H9 (cell line): ENCODE results near the gene KRTAP12-2. TPM values are rescaled to one million over a fixed set of nuclear protein-coding genes. Genes with fewer than 3 reads are reported as not detected.

Experiments used
- DNase-seq: peaks from one replicate; pipeline ENCODE4 v3.0.0-alpha.2; 2017
- H2AFZ ChIP-seq: one replicate; pipeline ENCODE4 v1.6.1; 2013; ENCODE audit warnings: mild to moderate bottlenecking, low read length, control low read depth, moderate library complexity
- H2AK5ac ChIP-seq: 2 replicates; pipeline ENCODE4 v1.6.1; 2013; ENCODE audit warnings: low read length, control low read depth, mixed read lengths; ENCODE audit not compliant: insufficient read length
- H2BK120ac ChIP-seq: one replicate; pipeline ENCODE4 v1.6.1; 2013; ENCODE audit warnings: low read depth, mild to moderate bottlenecking, low read length, control low read depth, inconsistent platforms; ENCODE audit not compliant: poor library complexity, severe bottlenecking
- H2BK12ac ChIP-seq: 2 replicates; pipeline ENCODE4 v1.6.1; 2013; ENCODE audit warnings: low read length, control low read depth, mixed read lengths, low read depth; ENCODE audit not compliant: insufficient read length
- H2BK15ac ChIP-seq: 2 replicates; pipeline ENCODE4 v1.6.1; 2013; ENCODE audit warnings: low read depth, low read length, control low read depth
- H2BK20ac ChIP-seq: one replicate; pipeline ENCODE4 v1.6.1; 2013; ENCODE audit warnings: low read depth, mild to moderate bottlenecking, low read length, control low read depth, inconsistent platforms; ENCODE audit not compliant: poor library complexity, severe bottlenecking
- H2BK5ac ChIP-seq: 2 replicates; pipeline ENCODE4 v1.6.1; 2013; ENCODE audit warnings: low read length, control low read depth, mixed read lengths; ENCODE audit not compliant: insufficient read length
- H3K14ac ChIP-seq: 2 replicates; pipeline ENCODE4 v1.6.1; 2013; ENCODE audit warnings: low read length, control low read depth; ENCODE audit not compliant: insufficient read depth
- H3K18ac ChIP-seq: 2 replicates; pipeline ENCODE4 v1.6.1; 2013; ENCODE audit warnings: low read depth, mild to moderate bottlenecking, mixed read lengths, low read length, control low read depth; ENCODE audit not compliant: insufficient read length
- H3K23ac ChIP-seq: 2 replicates; pipeline ENCODE4 v1.6.1; 2013; ENCODE audit warnings: low read length, control low read depth, mixed read lengths, low read depth; ENCODE audit not compliant: insufficient read length
- H3K23me2 ChIP-seq: 2 replicates; pipeline ENCODE4 v1.6.1; 2013; ENCODE audit warnings: low read depth, mild to moderate bottlenecking, mixed read lengths, low read length, control low read depth; ENCODE audit not compliant: insufficient read length, poor library complexity, severe bottlenecking
- H3K27ac ChIP-seq: 2 replicates; pipeline ENCODE4 v1.5.1; 2013; ENCODE audit warnings: low read length, control low read depth, mixed read lengths, low read depth; ENCODE audit not compliant: insufficient read length
- H3K27me3 ChIP-seq: 2 replicates; pipeline ENCODE4 v1.6.1; 2013; ENCODE audit warnings: low read length, control low read depth, inconsistent platforms; ENCODE audit not compliant: insufficient read depth
- H3K4ac ChIP-seq: 2 replicates; pipeline ENCODE4 v1.6.1; 2013; ENCODE audit warnings: low read depth, mild to moderate bottlenecking, control low read depth, inconsistent platforms, low read length, moderate library complexity
- H3K4me1 ChIP-seq: 2 replicates; pipeline ENCODE4 v1.6.1; 2013; ENCODE audit warnings: low read length, control low read depth, inconsistent platforms; ENCODE audit not compliant: insufficient read depth
- H3K4me2 ChIP-seq: 2 replicates; pipeline ENCODE4 v1.6.1; 2013; ENCODE audit warnings: low read length, control low read depth, mixed read lengths; ENCODE audit not compliant: insufficient read length, insufficient read depth
- H3K56ac ChIP-seq: 2 replicates; pipeline ENCODE4 v1.6.1; 2013; ENCODE audit warnings: low read depth, mild to moderate bottlenecking, mixed read lengths, low read length, control low read depth; ENCODE audit not compliant: insufficient read length
- H3K79me1 ChIP-seq: 2 replicates; pipeline ENCODE4 v1.6.1; 2013; ENCODE audit warnings: low read depth, mild to moderate bottlenecking, moderate library complexity, low read length, control low read depth, inconsistent platforms; ENCODE audit not compliant: insufficient read depth, poor library complexity, severe bottlenecking
- H3K79me2 ChIP-seq: 2 replicates; pipeline ENCODE4 v1.6.1; 2013; ENCODE audit warnings: low read length, control low read depth, inconsistent platforms; ENCODE audit not compliant: insufficient read depth
- H3K9ac ChIP-seq: 2 replicates; pipeline ENCODE4 v1.6.1; 2013; ENCODE audit warnings: low read length, control low read depth, mixed read lengths; ENCODE audit not compliant: insufficient read length; ENCODE audit errors: extremely low read depth
- H3K9me3 ChIP-seq: one replicate; pipeline ENCODE4 v1.6.1; 2013; ENCODE audit warnings: low read depth, low read length, inconsistent platforms; ENCODE audit not compliant: control insufficient read depth
- H3T11ph ChIP-seq: one replicate; pipeline ENCODE4 v1.6.1; 2013; ENCODE audit warnings: mild to moderate bottlenecking, low read length, control low read depth, inconsistent platforms
- H4K20me1 ChIP-seq: one replicate; pipeline ENCODE4 v1.6.1; 2013; ENCODE audit not compliant: control insufficient read depth, insufficient read length, insufficient read depth
- H4K5ac ChIP-seq: 2 replicates; pipeline ENCODE4 v1.6.1; 2013; ENCODE audit warnings: low read depth, mild to moderate bottlenecking, mixed read lengths, low read length, control low read depth; ENCODE audit not compliant: insufficient read length
- H4K8ac ChIP-seq: replicated peaks from 2 replicates; pipeline ENCODE4 v1.6.1; 2013; ENCODE audit warnings: low read length, control low read depth, mixed read lengths, low read depth; ENCODE audit not compliant: insufficient read length
- H4K91ac ChIP-seq: 2 replicates; pipeline ENCODE4 v1.6.1; 2013; ENCODE audit warnings: low read depth, mild to moderate bottlenecking, moderate library complexity, mixed read lengths, low read length, control low read depth; ENCODE audit not compliant: insufficient read length
- H3K27ac Mint-ChIP-seq, 3 experiments: 2 replicates in 2 of 3; 3 replicates in 1 of 3; pipeline ENCODE4 v1.8.0; 2020 to 2021; ENCODE audit warnings: mixed read lengths in 3 of 3, mild to moderate bottlenecking in 1 of 3, moderate library complexity in 1 of 3
- H3K27me3 Mint-ChIP-seq: 2 replicates; pipeline ENCODE4 v1.8.0; 2021; ENCODE audit warnings: low read depth, mild to moderate bottlenecking, moderate library complexity, mixed read lengths
- H3K36me3 Mint-ChIP-seq, 3 experiments: 2 replicates in 2 of 3; 3 replicates in 1 of 3; pipeline ENCODE4 v1.8.0; 2020 to 2021; ENCODE audit warnings: low read depth in 3 of 3, mixed read lengths in 3 of 3; ENCODE audit not compliant: insufficient read depth in 1 of 3
- H3K4me1 Mint-ChIP-seq, 2 experiments: 2 replicates each; pipeline ENCODE4 v1.8.0; 2020; ENCODE audit warnings: mixed read lengths in 2 of 2
- H3K4me3 Mint-ChIP-seq, 2 experiments: 2 replicates in 1 of 2; 3 replicates in 1 of 2; pipeline ENCODE4 v1.8.0; 2020 to 2021; ENCODE audit warnings: mild to moderate bottlenecking in 2 of 2, mixed read lengths in 2 of 2, moderate library complexity in 1 of 2
- H3K9me3 Mint-ChIP-seq, 2 experiments: 2 replicates in 1 of 2; 3 replicates in 1 of 2; pipeline ENCODE4 v1.8.0; 2020; ENCODE audit warnings: mild to moderate bottlenecking in 2 of 2, mixed read lengths in 2 of 2, moderate library complexity in 1 of 2
- CTCF ChIP-seq: fragments of 200-600 bp; sonication (generic); conservative IDR thresholded peaks from 3 replicates; pipeline ENCODE4 v1.8.0; 2021; ENCODE audit warnings: antibody characterized with exemption, mild to moderate bottlenecking
- WGBS: extraction: QIAGEN DNeasy Blood & Tissue Kit; methylation state at CpG from one replicate; pipeline ENCODE4 v1.1.7; 2013; ENCODE audit warnings: missing lambda C conversion rate, low lambda C conversion rate, mixed read lengths; ENCODE audit not compliant: insufficient read length; ENCODE audit errors: extremely low coverage; 5-methylcytosine and 5-hydroxymethylcytosine counted together
- total RNA-seq: library from RNA; stranded (reverse); gene quantifications from 2 replicates; pipeline ENCODE4 v1.2.1, GENCODE V29; 2021

Gene KRTAP12-2
- total RNA-seq, 1 experiment from 2014 or later = not detected

GRCh38 chr21:44712203-44713028 lies 45.7 kb upstream of the KRTAP12-2 start:
- Histone ChIP-seq H3K23me2 (peaks cover 29% of the 10 kb centered on the region), H3K79me2 (no peaks in the 10 kb centered on the region), H4K5ac (no peak overlapping the region), H3K23ac (no peak overlapping the region), H3K27me3 (peaks cover 44% of the 10 kb centered on the region; the same call in 1 of the 2 replicates), H2BK12ac (no peak overlapping the region), H4K8ac (no peak overlapping the region), H3K56ac (no peak overlapping the region), H2BK120ac (no peak overlapping the region), H3K9ac (no peak overlapping the region), H3K27ac (no peak overlapping the region), H3K4me2 (peak overlapping the region; percentile 39), H4K20me1 (no peaks in the 10 kb centered on the region), H3T11ph (no peak overlapping the region), H3K79me1 (no peaks in the 10 kb centered on the region), H2AFZ (no peak overlapping the region), H2BK20ac (no peak overlapping the region), H2BK15ac (no peak overlapping the region), H4K91ac (no peak overlapping the region), H2BK5ac (no peak overlapping the region), H3K14ac (no peak overlapping the region), H3K18ac (no peak overlapping the region), H2AK5ac (no peak overlapping the region), H3K4me1 (peaks cover 3% of the 10 kb centered on the region; the same call in 1 of the 2 replicates), H3K9me3 (no peaks in the 10 kb centered on the region), H3K4ac (no peak overlapping the region)
- peaks cover 52 to 63% of the 10 kb centered on the region in 2 experiments for H3K4me1 Mint-ChIP-seq
- no CpG with 5 or more reads among the region's 22 CpGs for WGBS
- peaks cover 85% of the 10 kb centered on the region for H3K27me3 Mint-ChIP-seq
- DNase-seq = peak; percentile 31
- peak overlapping the region; percentile 14 to 74 for H3K4me3 Mint-ChIP-seq
- no peak overlapping the region for H3K27ac Mint-ChIP-seq
- TF ChIP-seq CTCF = no peak
- no peaks in the 10 kb centered on the region; a peak in 3 of 7 replicates for H3K36me3 Mint-ChIP-seq
- no peaks in the 10 kb centered on the region; a peak in 1 of 5 replicates for H3K9me3 Mint-ChIP-seq
